K562 (cell line): ENCODE data around the gene CASP5. TPM values are rescaled to one million over a fixed set of nuclear protein-coding genes. Genes with fewer than 3 reads are reported as not detected.

ENCODE experiments used
- polyA plus RNA-seq, 8 experiments: library from polyadenylated mRNA; depleted of rRNA in 4 of 8; stranded (reverse) in 5 of 8; unstranded in 3 of 8; fragments of >200 nt; fragmentation: Nextera tagmentation in 2 of 8; fragmentation: Illumina TruSeq in 1 of 8; extraction: Ambion mirVana in 2 of 8; extraction: Trizol in 1 of 8; gene quantifications; 2 replicates each; pipeline versions ENCODE4 v1.2.1 to v1.2.3, GENCODE V29; 2011 to 2014; ENCODE audit warnings: inconsistent platforms in 1 of 8, missing spikeins in 1 of 8
- total RNA-seq, 7 experiments: library from RNA; depleted of rRNA in 6 of 7; stranded (reverse); fragments of >200 nt in 6 of 7; fragmentation: Illumina TruSeq in 2 of 7; extraction: Trizol in 2 of 7; gene quantifications; 2 replicates each; pipeline versions ENCODE4 v1.2.1 to v1.2.3, GENCODE V29; 2011 to 2021; ENCODE audit warnings: low replicate concordance in 1 of 7

The CASP5 gene
- total and polyA plus RNA-seq, 9 of the 15 experiments (the other 6 are each of a cell fraction or from before 2014, with no cell fraction given): not detected

Other genes starting within 250 kb of the CASP5 start
- not detected in 2 replicates for gene CASP12, start 124.7 kb downstream of the CASP5 start, total RNA-seq (2014; rRNA removed)
- gene CASP12, start 124.7 kb downstream of the CASP5 start, total RNA-seq (2014; rRNA removed; fragmentation: Illumina TruSeq; extraction: Trizol): not detected in 2 replicates
- not detected in 2 replicates for gene CASP12, start 124.7 kb downstream of the CASP5 start, total RNA-seq (2015; rRNA removed; fragmentation: Illumina TruSeq; extraction: Trizol)
- not detected in 2 replicates for gene CASP12, start 124.7 kb downstream of the CASP5 start, total RNA-seq (2021)
- not detected in 2 replicates for gene CASP12, start 124.7 kb downstream of the CASP5 start, polyA plus RNA-seq (2011; rRNA removed)
- gene CASP12, start 124.7 kb downstream of the CASP5 start, polyA plus RNA-seq (2014; fragmentation: Illumina TruSeq; extraction: Trizol): not detected in 2 replicates
- gene CASP12, start 124.7 kb downstream of the CASP5 start, polyA plus RNA-seq (2014; fragmentation: Nextera tagmentation; extraction: Ambion mirVana): not detected
- gene CASP12, start 124.7 kb downstream of the CASP5 start, polyA plus RNA-seq (2014; rRNA removed): not detected in 2 replicates
- 0.41 TPM in 1 of 2 replicates, not detected in the other for gene CASP4, start 54.6 kb downstream of the CASP5 start, total RNA-seq (2014; rRNA removed)
- 0.15 and 0.64 TPM in 2 replicates for gene CASP4, start 54.6 kb downstream of the CASP5 start, total RNA-seq (2014; rRNA removed; fragmentation: Illumina TruSeq; extraction: Trizol)
- gene CASP4, start 54.6 kb downstream of the CASP5 start, total RNA-seq (2015; rRNA removed; fragmentation: Illumina TruSeq; extraction: Trizol): 0.22 and 0.49 TPM in 2 replicates
- 0.27 and 1.2 TPM in 2 replicates for gene CASP4, start 54.6 kb downstream of the CASP5 start, total RNA-seq (2021)
- gene CASP4, start 54.6 kb downstream of the CASP5 start, polyA plus RNA-seq (2011; rRNA removed): 0.28 and 0.31 TPM in 2 replicates
- gene CASP4, start 54.6 kb downstream of the CASP5 start, polyA plus RNA-seq (2014; fragmentation: Illumina TruSeq; extraction: Trizol): 0.37 TPM in 1 of 2 replicates, not detected in the other
- under 1 TPM in 1 of 2 experiments, not detected in 1; 0.42 TPM for gene CASP4, start 54.6 kb downstream of the CASP5 start, polyA plus RNA-seq (2014; fragmentation: Nextera tagmentation; extraction: Ambion mirVana)
- 0.20 TPM in 1 of 2 replicates, not detected in the other for gene CASP4, start 54.6 kb downstream of the CASP5 start, polyA plus RNA-seq (2014; rRNA removed)
- not detected in 2 replicates for gene CASP1, start 12.0 kb upstream of the CASP5 start, total RNA-seq (2014; rRNA removed)
- gene CASP1, start 12.0 kb upstream of the CASP5 start, total RNA-seq (2014; rRNA removed; fragmentation: Illumina TruSeq; extraction: Trizol): not detected in 2 replicates
- not detected in 2 replicates for gene CASP1, start 12.0 kb upstream of the CASP5 start, total RNA-seq (2015; rRNA removed; fragmentation: Illumina TruSeq; extraction: Trizol)
- not detected in 2 replicates for gene CASP1, start 12.0 kb upstream of the CASP5 start, total RNA-seq (2021)
- not detected in 2 replicates for gene CASP1, start 12.0 kb upstream of the CASP5 start, polyA plus RNA-seq (2011; rRNA removed)
- gene CASP1, start 12.0 kb upstream of the CASP5 start, polyA plus RNA-seq (2014; fragmentation: Illumina TruSeq; extraction: Trizol): not detected in 2 replicates
- gene CASP1, start 12.0 kb upstream of the CASP5 start, polyA plus RNA-seq (2014; fragmentation: Nextera tagmentation; extraction: Ambion mirVana): not detected
- not detected in 2 replicates for gene CASP1, start 12.0 kb upstream of the CASP5 start, polyA plus RNA-seq (2014; rRNA removed)
- not detected in 2 replicates for gene CARD16, start 22.2 kb upstream of the CASP5 start, total RNA-seq (2014; rRNA removed)
- gene CARD16, start 22.2 kb upstream of the CASP5 start, total RNA-seq (2014; rRNA removed; fragmentation: Illumina TruSeq; extraction: Trizol): not detected in 2 replicates
- not detected in 2 replicates for gene CARD16, start 22.2 kb upstream of the CASP5 start, total RNA-seq (2015; rRNA removed; fragmentation: Illumina TruSeq; extraction: Trizol)
- gene CARD16, start 22.2 kb upstream of the CASP5 start, total RNA-seq (2021): 0.31 TPM in 1 of 2 replicates, not detected in the other
- gene CARD16, start 22.2 kb upstream of the CASP5 start, polyA plus RNA-seq (2011; rRNA removed): not detected in 2 replicates
- gene CARD16, start 22.2 kb upstream of the CASP5 start, polyA plus RNA-seq (2014; fragmentation: Illumina TruSeq; extraction: Trizol): not detected in 2 replicates
- gene CARD16, start 22.2 kb upstream of the CASP5 start, polyA plus RNA-seq (2014; fragmentation: Nextera tagmentation; extraction: Ambion mirVana): not detected
- gene CARD16, start 22.2 kb upstream of the CASP5 start, polyA plus RNA-seq (2014; rRNA removed): not detected in 2 replicates
- gene CARD18, start 116.6 kb upstream of the CASP5 start, total RNA-seq (2014; rRNA removed): 3.5 and 4.9 TPM in 2 replicates
- 3.0 and 4.2 TPM in 2 replicates for gene CARD18, start 116.6 kb upstream of the CASP5 start, total RNA-seq (2014; rRNA removed; fragmentation: Illumina TruSeq; extraction: Trizol)
- gene CARD18, start 116.6 kb upstream of the CASP5 start, total RNA-seq (2015; rRNA removed; fragmentation: Illumina TruSeq; extraction: Trizol): 4.3 and 4.7 TPM in 2 replicates
- 3.2 and 3.5 TPM in 2 replicates for gene CARD18, start 116.6 kb upstream of the CASP5 start, total RNA-seq (2021)
- gene CARD18, start 116.6 kb upstream of the CASP5 start, polyA plus RNA-seq (2011; rRNA removed): 2.4 and 3.1 TPM in 2 replicates
- gene CARD18, start 116.6 kb upstream of the CASP5 start, polyA plus RNA-seq (2014; fragmentation: Illumina TruSeq; extraction: Trizol): 1.5 and 1.6 TPM in 2 replicates
- gene CARD18, start 116.6 kb upstream of the CASP5 start, polyA plus RNA-seq (2014; fragmentation: Nextera tagmentation; extraction: Ambion mirVana): 1 to 10 TPM; 1.5 to 1.9 TPM
- gene CARD18, start 116.6 kb upstream of the CASP5 start, polyA plus RNA-seq (2014; rRNA removed): 2.9 TPM in 2 replicates